Measurements from ENCODE around the gene ZNF175. TPM values are rescaled to one million over a fixed set of nuclear protein-coding genes. Genes with fewer than 3 reads are reported as not detected.

Gene ZNF175
- total and polyA plus RNA-seq, 10 of the 15 experiments (the other 5 are each of a cell fraction or from before 2014, with no cell fraction given): 1.5 to 12.0 (median 4.1) TPM

DNA sequence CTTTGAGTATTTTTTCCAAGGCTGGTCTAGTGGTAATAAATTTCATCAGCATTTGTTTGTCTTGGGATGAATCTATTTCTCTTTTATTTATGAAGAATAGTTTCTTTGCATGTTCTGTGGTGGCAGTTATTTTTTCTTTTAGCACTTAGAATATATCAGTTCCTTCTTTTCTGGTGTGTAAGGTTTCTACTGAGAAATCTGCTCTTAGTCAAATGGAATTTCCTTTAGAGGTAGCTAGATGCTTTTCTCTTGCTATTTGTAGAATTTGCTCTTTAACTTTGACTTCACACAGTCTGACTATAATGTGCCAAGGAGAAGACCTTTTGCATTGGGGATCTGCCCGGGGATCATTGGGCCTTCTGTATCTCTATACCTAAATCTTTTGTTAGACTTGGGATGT, 35.5 kb upstream of the ZNF175 start:
- CTCF ChIA-PET: no interaction called here
- Histone ChIP-seq H3K9me3 (replicated peaks; ENCODE audit: control insufficient read depth, insufficient read depth, low read length) (no peaks in the 10 kb centered on the region), H4K20me1 (ENCODE audit: control insufficient read depth, insufficient read depth) (no peaks in the 10 kb centered on the region), H3K79me2 (ENCODE audit: control insufficient read depth, insufficient read depth, low read length) (no peaks in the 10 kb centered on the region), H2AFZ (ENCODE audit: control insufficient read depth, low read depth, low read length) (no peak overlapping the region), H3K4me2 (ENCODE audit: control insufficient read depth, insufficient read depth) (peak overlapping the region; percentile 50), H3K9ac (ENCODE audit: control insufficient read depth, insufficient read depth, low read length) (no peak overlapping the region), H3K4me1 (ENCODE audit: control insufficient read depth, insufficient read depth, low read length) (peaks cover 11% of the 10 kb centered on the region), H3K27me3 (replicated peaks in 1 of 2; ENCODE audit: control insufficient read depth in 2 of 2, insufficient read depth in 2 of 2, low read length in 1 of 2) (no peaks in the 10 kb centered on the region), H3K36me3 (ENCODE audit: control insufficient read depth in 2 of 2, insufficient read depth in 2 of 2, low read length in 1 of 2) (no peaks in the 10 kb centered on the region), H3K27ac (ENCODE audit: control insufficient read depth, insufficient read depth) (no peak overlapping the region; the same call in 1 of the 2 replicates), H3K4me3 (peak overlapping the region; percentile 5; the same call in 1 of the 2 replicates)
- no TSS peak for BruUV-seq (replicated peaks)
- intact Hi-C loops (cut with micrococcal nuclease; ENCODE audit: unreplicated experiment) (no loop called here), in situ Hi-C loops (cut with MboI) (no loop called here)
- RAD21 ChIA-PET (ENCODE audit: unreplicated experiment): interaction anchor here (1.2 kb wide), 1 partner anchor 14 kb away, joined by 3 read pairs; no protein-coding TSS in a partner anchor
- ATAC-seq: no peak
- TF ChIP-seq NBN (IDR thresholded peaks at IDR 0.05) (no peak), NFXL1 (IDR thresholded peaks at IDR 0.05; ENCODE audit: borderline replicate concordance) (no peak), RUNX3 (IDR thresholded peaks at IDR 0.05; ENCODE audit: low read length) (peak; percentile 38; the same call in 1 of the 2 replicates), BHLHE40 (IDR thresholded peaks at IDR 0.05; ENCODE audit: borderline replicate concordance in 1 of 2, low read depth in 2 of 2, low read length in 1 of 2) (no peak), SPI1 (IDR thresholded peaks at IDR 0.05; ENCODE audit: borderline replicate concordance, insufficient read depth, low read depth, low read length) (peak; percentile 35; the same call in 1 of the 2 replicates), LARP7 (IDR thresholded peaks at IDR 0.05) (no peak)
- no peak for DNase-seq (ENCODE audit: low read depth, low spot score)
- SMC1A ChIA-PET (ENCODE audit: uncharacterized antibody, unreplicated experiment): interaction anchor here (0.6 to 1.0 kb wide), 3 partner anchors 12 to 138 kb away, joined by 3 read pairs; no protein-coding TSS in a partner anchor
- 0% methylated on average over 1 of the region's 1 CpG for WGBS (ENCODE audit: insufficient coverage, insufficient replicate concordance, low lambda C conversion rate, missing lambda C conversion rate)
- peak; percentile 80 for FAIRE-seq
- POLR2A ChIA-PET: no interaction called here

DNA sequence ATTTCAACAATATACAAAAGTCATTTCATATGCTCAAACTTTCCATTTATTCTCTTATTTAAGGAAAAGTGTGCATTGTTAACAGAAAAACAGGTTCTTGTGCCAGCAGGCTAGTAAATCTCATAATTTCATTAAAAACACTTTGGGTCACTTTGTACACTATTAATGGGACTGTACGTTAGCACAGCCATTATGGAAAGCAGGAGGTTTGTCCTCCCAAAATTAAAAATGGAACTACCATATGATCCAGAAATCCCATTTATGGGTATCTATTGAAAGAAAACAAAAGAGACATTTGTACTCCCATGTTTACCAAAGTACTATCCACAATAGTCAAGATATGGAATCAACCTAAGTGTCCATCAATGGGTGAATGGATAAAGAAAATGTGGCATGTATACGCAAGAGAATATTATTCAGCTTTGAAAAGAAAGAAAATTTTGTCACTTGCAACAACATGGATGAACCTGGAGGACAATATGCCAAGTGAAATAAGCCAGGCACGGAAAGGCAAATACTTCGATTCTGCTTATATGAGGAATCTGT, 31.2 kb upstream of the ZNF175 start:
- Histone ChIP-seq H3K27me3 (replicated peaks in 1 of 2; ENCODE audit: control insufficient read depth in 2 of 2, insufficient read depth in 2 of 2, low read length in 1 of 2) (no peaks in the 10 kb centered on the region), H3K36me3 (ENCODE audit: control insufficient read depth in 2 of 2, insufficient read depth in 2 of 2, low read length in 1 of 2) (no peaks in the 10 kb centered on the region), H4K20me1 (ENCODE audit: control insufficient read depth, insufficient read depth) (no peaks in the 10 kb centered on the region), H3K27ac (ENCODE audit: control insufficient read depth, insufficient read depth) (no peak overlapping the region), H3K4me3 (no peak overlapping the region), H3K4me1 (ENCODE audit: control insufficient read depth, insufficient read depth, low read length) (no peaks in the 10 kb centered on the region; the same call in 1 of the 2 replicates), H3K4me2 (ENCODE audit: control insufficient read depth, insufficient read depth) (no peak overlapping the region), H3K9ac (ENCODE audit: control insufficient read depth, insufficient read depth, low read length) (no peak overlapping the region), H3K9me3 (replicated peaks; ENCODE audit: control insufficient read depth, insufficient read depth, low read length) (no peaks in the 10 kb centered on the region), H2AFZ (ENCODE audit: control insufficient read depth, low read depth, low read length) (no peak overlapping the region), H3K79me2 (ENCODE audit: control insufficient read depth, insufficient read depth, low read length) (no peaks in the 10 kb centered on the region)
- WGBS (ENCODE audit: insufficient coverage, insufficient replicate concordance, low lambda C conversion rate, missing lambda C conversion rate): 74% methylated on average over 4 of the region's 4 CpGs
- SMC1A ChIA-PET (ENCODE audit: uncharacterized antibody, unreplicated experiment): interaction anchor here (0.6 to 1.1 kb wide), 2 partner anchors 47 to 117 kb away, joined by 3 to 4 read pairs; no protein-coding TSS in a partner anchor
- intact Hi-C loops (cut with micrococcal nuclease; ENCODE audit: unreplicated experiment): no loop called here
- POLR2A ChIA-PET: no interaction called here
- RAD21 ChIA-PET (ENCODE audit: unreplicated experiment): no interaction called here
- in situ Hi-C loops (cut with MboI): no loop called here
- CTCF ChIA-PET: interaction anchor here (1.7 to 3.0 kb wide), 2 partner anchors 25 to 117 kb away, joined by 3 to 11 read pairs; no protein-coding TSS in a partner anchor
- FAIRE-seq (no peak), ATAC-seq (no peak), DNase-seq (ENCODE audit: low read depth, low spot score) (no peak)
- BruUV-seq (replicated peaks): no TSS peak
- no peak for TF ChIP-seq ZBED1 (IDR thresholded peaks at IDR 0.05; ENCODE audit: borderline replicate concordance)
